ENCODE measurements around the gene MIA3.

- TF ChIP-seq CTCF (conservative IDR thresholded peaks at IDR 0.05 in 1 of 2, IDR thresholded peaks at IDR 0.05 in 1 of 2; ENCODE audit: low read depth in 1 of 2, low read length in 2 of 2) = no peak
- TF ChIP-seq EZH2 (IDR thresholded peaks at IDR 0.05; ENCODE audit: low read length, missing control alignments) = no peak
Measured at GRCh38 chr1:222691016-222691415, 73.1 kb downstream of the MIA3 start.

All from fibroblast of lung (primary cell).